Motor neuron (in vitro differentiated cells): ENCODE results near the gene OR8D2. TPM values are rescaled to one million over a fixed set of nuclear protein-coding genes. Genes with fewer than 3 reads are reported as not detected.

Experiments used
- ATAC-seq, 8 experiments: fragments of 200-7000 bp; cut with Tn5 transposase; replicated peaks in 6 of 8; 2 replicates each; pipeline ENCODE4 v1.8.0; 2021; ENCODE audit warnings: mild to moderate bottlenecking in 8 of 8, moderate library complexity in 8 of 8
- H3K27ac ChIP-seq, 2 donors: fragments of 250-450 bp; sonication (Bioruptor Pico); 2 replicates each; pipeline ENCODE4 v1.9.0; 2021; ENCODE audit warnings: antibody characterized with exemption in 2 of 2, mild to moderate bottlenecking in 2 of 2, moderate library complexity in 1 of 2
- H3K4me1 ChIP-seq, 2 donors: fragments of 250-450 bp; sonication (Bioruptor Pico); replicated peaks in 1 of 2; 2 replicates each; pipeline ENCODE4 v1.6.1; 2021; ENCODE audit warnings: antibody characterized with exemption in 2 of 2, mild to moderate bottlenecking in 2 of 2, moderate library complexity in 1 of 2
- H3K4me3 ChIP-seq, 5 donors: fragments of 250-450 bp; sonication (Bioruptor Pico); 2 replicates each; pipeline ENCODE4 v1.9.0; 2021; ENCODE audit warnings: antibody characterized with exemption in 5 of 5, mild to moderate bottlenecking in 5 of 5, moderate library complexity in 4 of 5
- WGBS, 10 experiments: fragments of 450-650 bp; shearing (Covaris generic); methylation state at CpG; one replicate each; pipeline ENCODE4 v1.0.0; 2022; 5-methylcytosine and 5-hydroxymethylcytosine counted together
- in situ Hi-C, 9 experiments: fragments of 400-800 bp; cut with MboI; loops; one replicate each; pipeline ENCODE4 v1.15.0; 2021; ENCODE audit warnings: low sequenced_read_pairs in 9 of 9, low pct_unique_long_range_greater_than_20kb in 2 of 9; ENCODE audit not compliant: unreplicated experiment in 9 of 9
- total RNA-seq, 8 experiments: library from RNA; unstranded; fragments of 300-600 nt; gene quantifications; 2 replicates each; pipeline versions ENCODE4 v1.2.3 to v1.2.4, GENCODE V29; 2022

The OR8D2 gene
- total RNA-seq, 8 experiments from 2014 or later, result 0.42 to 0.76 TPM; not detected in 6

GRCh38 chr11:124311670-124312069, 8.3 kb downstream of the OR8D2 start:
- Histone ChIP-seq H3K4me3 (no peak overlapping the region), H3K27ac (no peak overlapping the region), H3K4me1 (no peaks in the 10 kb centered on the region)
- no peak for ATAC-seq
- in situ Hi-C loops, result no loop called here

- Histone ChIP-seq H3K27ac (no peak overlapping the region), H3K4me3 (no peak overlapping the region), H3K4me1 (no peaks in the 10 kb centered on the region)
- 0 to 93% (median 50%) methylated on average over 1 to 5 of the region's 5 CpGs; no CpG with 5 or more reads in 3 of the 10 experiments for WGBS, 10 experiments
- no peak for ATAC-seq
- in situ Hi-C loops, result no loop called here
These were observed 8.7 kb downstream of the OR8D2 start for GRCh38 chr11:124311269-124311668.

- H3K4me1 ChIP-seq, result no peaks in the 10 kb centered on the region
- in situ Hi-C loops, result no loop called here
- H3K27ac ChIP-seq, result no peak overlapping the region
- ATAC-seq, result no peak
- no peak overlapping the region for H3K4me3 ChIP-seq
These were observed 9.3 kb downstream of the OR8D2 start for GRCh38 chr11:124310721-124311120.

GRCh38 chr11:124307093-124307492, 12.9 kb downstream of the OR8D2 start:
- no peak for ATAC-seq
- Histone ChIP-seq H3K4me3 (no peak overlapping the region), H3K4me1 (no peaks in the 10 kb centered on the region), H3K27ac (no peak overlapping the region)
- in situ Hi-C loops, result no loop called here

GRCh38 chr11:124302347-124303125, 17.5 kb downstream of the OR8D2 start:
- Histone ChIP-seq H3K27ac (no peak overlapping the region), H3K4me1 (no peaks in the 10 kb centered on the region), H3K4me3 (no peak overlapping the region)
- peak in 1 of 8 experiments; percentile 28 for ATAC-seq
- in situ Hi-C loops, result no loop called here
- 10 to 63% (median 50%) methylated on average over 1 to 3 of the region's 3 CpGs; no CpG with 5 or more reads in 1 of the 10 experiments for WGBS, 10 experiments

- peak in 5 of 8 experiments; percentile 68 to 84 (median 70) for ATAC-seq
- Histone ChIP-seq H3K4me3 (no peak overlapping the region), H3K27ac (no peak overlapping the region), H3K4me1 (no peaks in the 10 kb centered on the region)
- 0 to 90% (median 73%) methylated on average over 1 to 3 of the region's 3 CpGs for WGBS, 10 experiments
- in situ Hi-C loops, result no loop called here
These were observed 18.4 kb downstream of the OR8D2 start for GRCh38 chr11:124301548-124301947.

- Histone ChIP-seq H3K4me3 (no peak overlapping the region), H3K27ac (no peak overlapping the region), H3K4me1 (no peaks in the 10 kb centered on the region)
- in situ Hi-C loops, result no loop called here
- no peak for ATAC-seq
- 20 to 94% (median 82%) methylated on average over 2 to 4 of the region's 4 CpGs; no CpG with 5 or more reads in 2 of the 10 experiments for WGBS, 10 experiments
These were observed 22.1 kb downstream of the OR8D2 start for GRCh38 chr11:124297921-124298320.

- Histone ChIP-seq H3K4me1 (no peaks in the 10 kb centered on the region), H3K4me3 (no peak overlapping the region), H3K27ac (no peak overlapping the region)
- in situ Hi-C loops, result no loop called here
- no peak for ATAC-seq
These were observed 24.0 kb downstream of the OR8D2 start for GRCh38 chr11:124296016-124296415.

GRCh38 chr11:124294687-124295086, 25.3 kb downstream of the OR8D2 start:
- no peak for ATAC-seq
- no peak overlapping the region for H3K27ac ChIP-seq
- no peak overlapping the region for H3K4me3 ChIP-seq
- in situ Hi-C loops, result no loop called here
- H3K4me1 ChIP-seq, result no peaks in the 10 kb centered on the region
- 0 to 100% (median 100%) methylated on average over 1 of the region's 1 CpG; no CpG with 5 or more reads in 4 of the 10 experiments for WGBS, 10 experiments

- Histone ChIP-seq H3K4me3 (no peak overlapping the region), H3K4me1 (no peaks in the 10 kb centered on the region), H3K27ac (no peak overlapping the region)
- peak in 3 of 8 experiments; percentile 75 to 96 (median 96) for ATAC-seq
- in situ Hi-C loops, result no loop called here
- WGBS, 10 experiments, result 0 to 81% (median 62%) methylated on average over 1 to 3 of the region's 3 CpGs
These were observed 34.2 kb downstream of the OR8D2 start for GRCh38 chr11:124285610-124286344.

- H3K4me1 ChIP-seq, result no peaks in the 10 kb centered on the region
- in situ Hi-C loops, result no loop called here
- no peak overlapping the region for H3K27ac ChIP-seq
- ATAC-seq, result no peak
- WGBS, 10 experiments, result 0 to 100% (median 53%) methylated on average over 1 to 2 of the region's 2 CpGs; no CpG with 5 or more reads in 2 of the 10 experiments
- H3K4me3 ChIP-seq, result no peak overlapping the region
These were observed 41.7 kb downstream of the OR8D2 start for GRCh38 chr11:124278261-124278660.

- in situ Hi-C loops, result no loop called here
- 30 to 86% (median 55%) methylated on average over 1 to 2 of the region's 3 CpGs; no CpG with 5 or more reads in 4 of the 10 experiments for WGBS, 10 experiments
- no peak overlapping the region for H3K4me3 ChIP-seq
- no peaks in the 10 kb centered on the region for H3K4me1 ChIP-seq
- no peak overlapping the region for H3K27ac ChIP-seq
- peak in 2 of 8 experiments; percentile 24 to 61 for ATAC-seq
These were observed 42.2 kb downstream of the OR8D2 start for GRCh38 chr11:124277804-124278203.

- in situ Hi-C loops, result no loop called here
- Histone ChIP-seq H3K4me3 (no peak overlapping the region), H3K4me1 (no peaks in the 10 kb centered on the region), H3K27ac (no peak overlapping the region)
- WGBS, 10 experiments, result 67 to 100% (median 92%) methylated on average over 1 to 2 of the region's 3 CpGs; no CpG with 5 or more reads in 7 of the 10 experiments
- no peak for ATAC-seq
These were observed 42.8 kb downstream of the OR8D2 start for GRCh38 chr11:124277207-124277606.
